Activated CD4-positive, alpha-beta T cell treated with anti-CD3 and anti-CD28 coated beads, Interleukin-2, Interleukin-6, amounts not matched to agents 100 ng/mL and 50 ng/mL, durations not matched to agents 16 hours and 8 hours (primary cell): ENCODE data around the gene L2HGDH.

Source experiments
- DNase-seq: peaks from one replicate; pipeline ENCODE4 v3.0.0-alpha.2; 2020

L2HGDH gene

DNA sequence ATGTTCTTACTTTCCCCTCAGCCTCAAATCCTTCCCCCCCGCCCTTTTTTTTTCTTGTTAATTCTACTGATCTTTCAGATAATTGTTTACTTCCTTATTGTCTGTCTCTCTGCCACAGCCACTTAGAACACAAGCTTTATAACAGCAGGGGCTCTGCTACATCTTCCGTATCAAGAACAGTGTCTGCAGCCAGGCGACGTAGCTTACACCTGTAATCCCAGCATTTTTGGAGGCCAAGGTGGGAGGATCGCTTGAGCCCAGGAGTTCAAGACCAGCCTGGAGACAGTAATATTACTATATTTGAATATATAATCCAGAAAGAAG, 86.1 kb downstream of the L2HGDH start:
- DNase-seq, result no peak

GRCh38 chr14:50225067-50225973, 86.7 kb downstream of the L2HGDH start:
- DNase-seq, result no peak

GRCh38 chr14:50222055-50222613, 89.9 kb downstream of the L2HGDH start:
- DNase-seq, result no peak

GRCh38 chr14:50218501-50218900, 93.5 kb downstream of the L2HGDH start:
- no peak for DNase-seq

- no peak for DNase-seq
These were observed 96.6 kb downstream of the L2HGDH start for GRCh38 chr14:50215416-50215815.

DNA sequence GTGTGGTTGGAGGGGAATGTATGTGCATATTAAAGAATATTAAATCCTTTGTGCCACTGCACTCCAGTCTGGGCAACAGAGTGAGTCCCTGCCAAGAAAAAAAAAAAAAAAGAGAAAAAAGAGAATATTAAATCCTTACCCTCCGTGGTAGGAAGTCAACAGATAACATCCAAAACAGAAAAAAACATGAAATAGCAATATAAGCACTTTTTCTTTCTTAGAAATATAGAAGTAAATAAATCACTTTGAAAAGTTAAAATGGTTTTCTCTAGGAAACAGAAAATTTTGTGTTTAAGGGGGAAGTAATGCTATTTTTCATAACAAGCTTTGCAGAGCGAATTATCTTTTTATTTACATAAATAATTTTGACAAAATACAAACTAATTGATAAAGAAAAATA, 98.2 kb downstream of the L2HGDH start:
- no peak for DNase-seq

- no peak for DNase-seq
These were observed 99.3 kb downstream of the L2HGDH start for GRCh38 chr14:50212726-50213125.

GRCh38 chr14:50210074-50210473, 102.0 kb downstream of the L2HGDH start:
- DNase-seq, result no peak

- no peak for DNase-seq
These were observed 113.5 kb downstream of the L2HGDH start for GRCh38 chr14:50198499-50198898.

DNA sequence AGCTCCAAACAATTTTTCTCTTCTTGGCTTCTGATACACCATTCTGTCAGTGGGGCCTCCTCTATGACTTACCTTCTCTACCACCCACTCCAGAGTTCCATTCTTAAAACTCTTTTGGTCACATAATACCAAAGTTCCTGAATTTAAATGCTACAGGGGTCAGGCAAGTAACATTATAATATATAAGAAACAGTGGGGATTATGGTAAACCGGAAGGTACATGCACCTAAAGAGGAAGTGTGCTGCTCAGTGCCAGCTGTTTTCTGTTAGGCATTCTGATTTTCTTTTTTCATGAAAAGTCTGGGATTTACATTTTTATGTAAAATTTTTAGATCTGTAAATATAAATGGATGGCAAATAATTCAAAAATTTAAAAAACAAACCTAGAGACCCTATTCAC, 120.5 kb downstream of the L2HGDH start:
- DNase-seq, result no peak
